GM12878 (cell line): Measurements from ENCODE around the gene CADM3. TPM values are rescaled to one million over a fixed set of nuclear protein-coding genes. Genes with fewer than 3 reads are reported as not detected.

Experiments
- ATAC-seq: fragments of 200-7000 bp; cut with Tn5 transposase; 3 replicates; pipeline ENCODE4 v1.9.1; 2020; ENCODE audit warnings: mild to moderate bottlenecking, moderate library complexity
- BruUV-seq: library from RNA; stranded (reverse); fragments of 400-500 nt; replicated peaks from 2 replicates; lab custom pipeline; 2021; lab: Mats Ljungman, UMichigan
- CTCF ChIA-PET: fragments of 300-600 bp; sonication (Branson Sonifier 250); formaldehyde crosslinking; extraction: SDS; loops from one replicate; lab custom pipeline; 2021; ENCODE audit warnings: inconsistent platforms; lab: Yijun Ruan, JAX
- POLR2A ChIA-PET: fragments of 350-600 bp; formaldehyde crosslinking; extraction: SDS; loops from one replicate; lab custom pipeline; 2021; ENCODE audit warnings: inconsistent platforms; lab: Charles Lee
- RAD21 ChIA-PET: fragments of 300-600 bp; sonication (Branson Sonifier 250); formaldehyde crosslinking; loops from one replicate; lab custom pipeline; 2023; ENCODE audit warnings: antibody characterized with exemption; ENCODE audit not compliant: unreplicated experiment; lab: Charles Lee
- SMC1A ChIA-PET: fragments of 300-600 bp; sonication (Branson Sonifier 250); formaldehyde crosslinking; loops from one replicate; lab custom pipeline; 2023; ENCODE audit not compliant: unreplicated experiment, uncharacterized antibody; lab: Charles Lee
- DNase-seq: peaks from one replicate; pipeline ENCODE4 v3.0.0-alpha.2; 2011; ENCODE audit warnings: low read depth, low spot score
- FAIRE-seq: peaks from 3 replicates; lab custom pipeline; 2011; peaks lifted over from hg19 to GRCh38; lab: Jason Lieb, UNC
- H2AFZ ChIP-seq: 2 replicates; pipeline ENCODE4 v1.6.0; 2011; ENCODE audit warnings: low read depth, low read length, control low read depth; ENCODE audit not compliant: control insufficient read depth
- H3K27ac ChIP-seq: 2 replicates; pipeline ENCODE4 v1.5.1; 2011; ENCODE audit warnings: control low read depth; ENCODE audit not compliant: control insufficient read depth, insufficient read depth
- H3K27me3 ChIP-seq, 2 experiments: replicated peaks in 1 of 2; 2 replicates each; pipeline versions ENCODE4 v1.6.0 to v1.6.1; 2011; ENCODE audit warnings: low read length in 1 of 2; ENCODE audit not compliant: control insufficient read depth in 2 of 2, insufficient read depth in 2 of 2
- H3K36me3 ChIP-seq, 2 experiments: 2 replicates each; pipeline ENCODE4 v1.5.1; 2011; ENCODE audit warnings: low read length in 1 of 2; ENCODE audit not compliant: control insufficient read depth in 2 of 2, insufficient read depth in 2 of 2
- H3K4me1 ChIP-seq: 2 replicates; pipeline ENCODE4 v1.6.1; 2011; ENCODE audit warnings: mild to moderate bottlenecking, low read length, moderate library complexity, mixed read lengths; ENCODE audit not compliant: control insufficient read depth, insufficient read depth
- H3K4me2 ChIP-seq: 2 replicates; pipeline ENCODE4 v1.6.0; 2011; ENCODE audit warnings: control low read depth; ENCODE audit not compliant: control insufficient read depth, insufficient read depth
- H3K4me3 ChIP-seq: fragments of 200-600 bp; sonication (generic); 2 replicates; pipeline ENCODE4 v1.5.1; 2016
- H3K79me2 ChIP-seq: 2 replicates; pipeline ENCODE4 v1.6.0; 2011; ENCODE audit warnings: low read length; ENCODE audit not compliant: control insufficient read depth, insufficient read depth
- H3K9ac ChIP-seq: 2 replicates; pipeline ENCODE4 v1.8.0; 2011; ENCODE audit warnings: low read length, control low read depth, mixed read lengths; ENCODE audit not compliant: control insufficient read depth, insufficient read depth
- H3K9me3 ChIP-seq: replicated peaks from 3 replicates; pipeline ENCODE4 v1.5.1; 2011; ENCODE audit warnings: mild to moderate bottlenecking, low read length; ENCODE audit not compliant: control insufficient read depth, insufficient read depth
- H4K20me1 ChIP-seq: 2 replicates; pipeline ENCODE4 v1.6.0; 2011; ENCODE audit not compliant: control insufficient read depth, insufficient read depth
- BHLHE40 ChIP-seq, 2 experiments: fragments of 450-650 bp in 1 of 2; IDR thresholded peaks; 2 replicates each; pipeline ENCODE4 v1.6.1; 2011 to 2017; ENCODE audit warnings: low read depth in 2 of 2, borderline replicate concordance in 1 of 2, improper control_type of control experiment in 1 of 2, low read length in 1 of 2, mild to moderate bottlenecking in 1 of 2
- CHD4 ChIP-seq: fragments of 200-600 bp; sonication (generic); IDR thresholded peaks from 2 replicates; pipeline ENCODE4 v1.6.1; 2016; ENCODE audit warnings: mild to moderate bottlenecking
- JUND ChIP-seq: IDR thresholded peaks from 2 replicates; pipeline ENCODE4 v1.6.1; 2012; ENCODE audit warnings: low read depth, mild to moderate bottlenecking, low read length, improper control_type of control experiment, moderate library complexity
- NR2C1 ChIP-seq: fragments of 450-650 bp; IDR thresholded peaks from 2 replicates; pipeline ENCODE4 v1.6.1; 2017; ENCODE audit warnings: antibody characterized with exemption, mild to moderate bottlenecking, moderate library complexity
- PML ChIP-seq: IDR thresholded peaks from 2 replicates; pipeline ENCODE4 v1.6.1; 2012; ENCODE audit warnings: low read length, inconsistent platforms
- POLR2AphosphoS5 ChIP-seq: IDR thresholded peaks from 2 replicates; pipeline ENCODE4 v1.6.1; 2011; ENCODE audit warnings: mild to moderate bottlenecking, low read length, inconsistent platforms
- SMC3 ChIP-seq: IDR thresholded peaks from 2 replicates; pipeline ENCODE4 v1.6.1; 2011; ENCODE audit warnings: low read length, improper control_type of control experiment, borderline replicate concordance
- ZNF274 ChIP-seq: IDR thresholded peaks from one replicate; pipeline ENCODE4 v1.8.0; 2011; ENCODE audit not compliant: insufficient read length, insufficient read depth
- ZSCAN29 ChIP-seq: fragments of 450-650 bp; IDR thresholded peaks from 2 replicates; pipeline ENCODE4 v1.6.1; 2017; ENCODE audit warnings: mild to moderate bottlenecking, moderate library complexity
- WGBS: methylation state at CpG from one replicate; pipeline ENCODE4 v1.1.6; 2016; ENCODE audit warnings: low lambda C conversion rate; ENCODE audit not compliant: insufficient replicate concordance, insufficient coverage; ENCODE audit errors: missing lambda C conversion rate; 5-methylcytosine and 5-hydroxymethylcytosine counted together
- in situ Hi-C: fragments of 300-500 bp; cut with MboI; formaldehyde crosslinking; loops from 9 replicates; pipeline ENCODE4 v1.14.3; 2018; ENCODE audit warnings: mixed read lengths
- intact Hi-C: fragments of 100-400 bp; cut with micrococcal nuclease; formaldehyde crosslinking; loops from one replicate; pipeline ENCODE4 v1.14.2; 2022; ENCODE audit not compliant: unreplicated experiment
- polyA plus RNA-seq, 11 experiments: library from polyadenylated mRNA; depleted of rRNA in 4 of 11; unstranded in 6 of 11; stranded (reverse) in 5 of 11; fragments of >200 nt; fragmentation: Nextera tagmentation in 4 of 11; fragmentation: Illumina TruSeq in 1 of 11; extraction: Ambion mirVana in 4 of 11; extraction: Trizol in 1 of 11; gene quantifications; 1 replicate in 1 of 11; 2 replicates in 10 of 11; pipeline versions ENCODE4 v1.2.1 to v1.2.3, GENCODE V29; 2011 to 2016; ENCODE audit warnings: inconsistent platforms in 2 of 11, missing spikeins in 2 of 11, low read depth in 1 of 11
- total RNA-seq, 4 experiments: library from RNA; depleted of rRNA in 3 of 4; stranded (reverse); fragments of >200 nt in 3 of 4; fragmentation: Illumina TruSeq in 1 of 4; extraction: Trizol in 1 of 4; gene quantifications; 2 replicates each; pipeline versions ENCODE4 v1.2.1 to v1.2.3, GENCODE V29; 2013 to 2021
- TF ChIP-seq, protein P1 (sequence below): fragments of 450-650 bp; formaldehyde crosslinking; IDR thresholded peaks from 2 replicates; pipeline ENCODE4 v1.5.0; 2022; ENCODE audit warnings: mild to moderate bottlenecking, missing genetic modification characterization
- TF ChIP-seq, protein P2 (sequence below): IDR thresholded peaks from 2 replicates; pipeline ENCODE4 v1.6.1; 2012; ENCODE audit warnings: low read depth, low read length, improper control_type of control experiment
- TF ChIP-seq, protein P3 (sequence below): IDR thresholded peaks from 2 replicates; pipeline ENCODE4 v1.6.1; 2011; ENCODE audit warnings: borderline replicate concordance, low read depth, mild to moderate bottlenecking, moderate library complexity, mixed read lengths, low read length; ENCODE audit not compliant: insufficient read depth; ENCODE audit errors: extremely low read length

CADM3 gene
- total and polyA plus RNA-seq, 10 of the 15 experiments (the other 5 are each of a cell fraction or from before 2014, with no cell fraction given) = 0.04 to 0.37 TPM; not detected in 8

DNA sequence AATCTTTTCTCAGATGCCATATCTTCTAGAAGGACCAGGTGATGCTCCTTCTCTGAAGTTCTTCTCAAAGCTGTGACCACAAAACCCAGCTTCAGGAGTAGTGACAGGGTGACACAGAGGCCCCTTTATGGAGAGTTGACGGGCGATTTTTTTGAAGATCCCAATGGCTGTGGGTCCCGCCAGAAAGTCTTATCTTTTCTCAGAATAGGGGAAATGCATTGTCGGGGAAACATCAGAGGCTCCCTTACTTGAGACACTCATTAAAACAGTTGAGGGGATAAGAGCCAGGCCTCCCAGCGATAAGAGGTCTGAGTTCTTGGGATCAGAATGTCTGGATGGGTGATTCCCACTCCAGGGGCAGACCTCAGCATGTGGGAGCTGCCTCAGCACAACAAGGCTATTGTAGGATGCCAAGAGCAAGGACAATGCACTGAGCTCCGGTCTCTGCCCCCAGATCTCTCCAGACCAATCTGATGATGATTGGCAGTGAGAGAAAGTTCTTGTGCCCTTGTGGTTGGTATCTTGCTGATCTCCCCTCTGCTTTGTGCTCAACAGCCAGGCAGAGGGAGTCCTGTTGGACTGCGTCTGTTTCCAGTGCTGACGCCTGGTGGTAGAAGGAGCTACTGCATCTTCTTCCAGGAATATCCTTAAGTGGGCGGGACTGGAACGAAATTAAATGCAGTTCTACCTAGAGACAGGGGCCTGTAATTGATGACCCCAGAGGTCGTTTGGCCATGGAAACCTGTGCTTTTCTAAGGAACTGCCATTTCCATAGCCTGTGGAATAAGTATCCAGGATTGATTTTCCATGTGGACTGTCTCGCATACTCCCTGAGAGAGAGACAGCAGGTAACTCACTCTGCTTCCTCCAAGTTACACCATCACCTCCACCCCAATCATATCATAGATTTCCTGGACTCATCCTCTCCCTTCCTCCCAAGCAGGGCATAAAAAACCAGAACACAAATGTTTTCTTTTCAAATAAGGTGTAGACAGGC lies 26.4 kb downstream of the CADM3 start (continued):
- peak; percentile 89 for TF ChIP-seq SMC3

DNA sequence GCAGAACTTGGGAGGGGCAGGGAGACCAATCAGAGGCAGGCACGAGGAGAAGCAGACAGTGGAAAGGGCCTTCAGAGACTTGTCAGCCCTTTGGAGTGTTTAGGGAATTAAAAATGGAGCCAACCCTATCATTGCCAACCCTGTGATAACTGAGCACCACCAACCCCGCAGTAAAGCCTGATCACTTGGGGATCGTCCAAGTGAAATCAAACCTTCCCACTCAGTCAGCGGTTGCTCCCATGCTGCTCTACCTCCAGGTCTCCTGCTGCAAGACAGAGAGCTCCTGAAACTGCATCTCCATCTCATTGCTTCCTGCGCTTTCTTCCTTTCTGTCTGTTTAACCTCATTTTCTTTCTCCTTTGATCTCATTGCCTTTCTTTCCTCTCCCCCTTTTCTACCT lies 28.5 kb downstream of the CADM3 start:
- ATAC-seq (no peak), DNase-seq (no peak), FAIRE-seq (no peak)
- H3K4me3 ChIP-seq = no peak overlapping the region
- WGBS = 27% methylated on average over 5 of the region's 5 CpGs
- SMC1A ChIA-PET = no interaction called here
- H3K4me2 ChIP-seq = no peak overlapping the region
- intact Hi-C loops = loop anchor here (5.0 kb wide), 1 partner anchor 68 kb away; no protein-coding TSS in a partner anchor
- H3K79me2 ChIP-seq = no peaks in the 10 kb centered on the region
- peaks cover 0 to 2% of the 10 kb centered on the region in 2 experiments; a peak in 2 of 4 replicates for H3K27me3 ChIP-seq
- H3K9me3 ChIP-seq = no peaks in the 10 kb centered on the region
- no peak overlapping the region for H2AFZ ChIP-seq
- RAD21 ChIA-PET = no interaction called here
- H3K4me1 ChIP-seq = 0 out of 2 replicates have a peak, but pooled peaks cover 4% of the 10 kb centered on the region
- in situ Hi-C loops = loop anchor here (5.0 kb wide), 1 partner anchor 38 kb away; no protein-coding TSS in a partner anchor
- no peaks in the 10 kb centered on the region for H3K36me3 ChIP-seq
- no peak overlapping the region for H3K9ac ChIP-seq
- no peak overlapping the region for H3K27ac ChIP-seq
- CTCF ChIA-PET = interaction anchor here (3.8 to 6.0 kb wide), 2 partner anchors 14 to 67 kb away, joined by 25 to 62 read pairs; no protein-coding TSS in a partner anchor
- BruUV-seq = no TSS peak
- POLR2A ChIA-PET = no interaction called here
- no peaks in the 10 kb centered on the region for H4K20me1 ChIP-seq
- TF ChIP-seq JUND (no peak), BHLHE40 (IDR thresholded peaks at IDR 0.05; ENCODE audit: borderline replicate concordance in 1 of 2, low read depth in 2 of 2, low read length in 1 of 2) (no peak), ZSCAN29 (no peak), CHD4 (no peak), POLR2AphosphoS5 (no peak), PML (no peak), ZNF274 (no peak), NR2C1 (no peak)
- TF ChIP-seq, protein P1, sequence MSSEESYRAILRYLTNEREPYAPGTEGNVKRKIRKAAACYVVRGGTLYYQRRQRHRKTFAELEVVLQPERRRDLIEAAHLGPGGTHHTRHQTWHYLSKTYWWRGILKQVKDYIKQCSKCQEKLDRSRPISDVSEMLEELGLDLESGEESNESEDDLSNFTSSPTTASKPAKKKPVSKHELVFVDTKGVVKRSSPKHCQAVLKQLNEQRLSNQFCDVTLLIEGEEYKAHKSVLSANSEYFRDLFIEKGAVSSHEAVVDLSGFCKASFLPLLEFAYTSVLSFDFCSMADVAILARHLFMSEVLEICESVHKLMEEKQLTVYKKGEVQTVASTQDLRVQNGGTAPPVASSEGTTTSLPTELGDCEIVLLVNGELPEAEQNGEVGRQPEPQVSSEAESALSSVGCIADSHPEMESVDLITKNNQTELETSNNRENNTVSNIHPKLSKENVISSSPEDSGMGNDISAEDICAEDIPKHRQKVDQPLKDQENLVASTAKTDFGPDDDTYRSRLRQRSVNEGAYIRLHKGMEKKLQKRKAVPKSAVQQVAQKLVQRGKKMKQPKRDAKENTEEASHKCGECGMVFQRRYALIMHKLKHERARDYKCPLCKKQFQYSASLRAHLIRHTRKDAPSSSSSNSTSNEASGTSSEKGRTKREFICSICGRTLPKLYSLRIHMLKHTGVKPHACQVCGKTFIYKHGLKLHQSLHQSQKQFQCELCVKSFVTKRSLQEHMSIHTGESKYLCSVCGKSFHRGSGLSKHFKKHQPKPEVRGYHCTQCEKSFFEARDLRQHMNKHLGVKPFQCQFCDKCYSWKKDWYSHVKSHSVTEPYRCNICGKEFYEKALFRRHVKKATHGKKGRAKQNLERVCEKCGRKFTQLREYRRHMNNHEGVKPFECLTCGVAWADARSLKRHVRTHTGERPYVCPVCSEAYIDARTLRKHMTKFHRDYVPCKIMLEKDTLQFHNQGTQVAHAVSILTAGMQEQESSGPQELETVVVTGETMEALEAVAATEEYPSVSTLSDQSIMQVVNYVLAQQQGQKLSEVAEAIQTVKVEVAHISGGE (CRISPR knock-in tag) = no peak
- TF ChIP-seq, protein P2, sequence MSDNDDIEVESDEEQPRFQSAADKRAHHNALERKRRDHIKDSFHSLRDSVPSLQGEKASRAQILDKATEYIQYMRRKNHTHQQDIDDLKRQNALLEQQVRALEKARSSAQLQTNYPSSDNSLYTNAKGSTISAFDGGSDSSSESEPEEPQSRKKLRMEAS = no peak
- TF ChIP-seq, protein P3, sequence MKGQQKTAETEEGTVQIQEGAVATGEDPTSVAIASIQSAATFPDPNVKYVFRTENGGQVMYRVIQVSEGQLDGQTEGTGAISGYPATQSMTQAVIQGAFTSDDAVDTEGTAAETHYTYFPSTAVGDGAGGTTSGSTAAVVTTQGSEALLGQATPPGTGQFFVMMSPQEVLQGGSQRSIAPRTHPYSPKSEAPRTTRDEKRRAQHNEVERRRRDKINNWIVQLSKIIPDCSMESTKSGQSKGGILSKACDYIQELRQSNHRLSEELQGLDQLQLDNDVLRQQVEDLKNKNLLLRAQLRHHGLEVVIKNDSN = no peak
